Endothelial cell (in vitro differentiated cells): ENCODE results near the gene CBLIF. TPM values are rescaled to one million over a fixed set of nuclear protein-coding genes. Genes with fewer than 3 reads are reported as not detected.
"Not testable (repeated sequence)": the region's sequence is repeated elsewhere in the genome, so short reads cannot be mapped to it uniquely, and the experiment has no call there.

ENCODE experiments used
- DNase-seq: peaks from one replicate; pipeline ENCODE4 v3.0.0; 2021; ENCODE audit warnings: low spot score
- H3K27ac Mint-ChIP-seq: one replicate; pipeline ENCODE4 v1.8.0; 2021; ENCODE audit warnings: mixed read lengths, inconsistent platforms; ENCODE audit not compliant: unreplicated experiment
- H3K27me3 Mint-ChIP-seq: one replicate; pipeline ENCODE4 v1.8.0; 2021; ENCODE audit warnings: mild to moderate bottlenecking, moderate library complexity, mixed read lengths, inconsistent platforms; ENCODE audit not compliant: unreplicated experiment
- H3K36me3 Mint-ChIP-seq: one replicate; pipeline ENCODE4 v1.8.0; 2021; ENCODE audit warnings: mild to moderate bottlenecking, low read depth, mixed read lengths, inconsistent platforms; ENCODE audit not compliant: unreplicated experiment
- H3K4me1 Mint-ChIP-seq: one replicate; pipeline ENCODE4 v1.8.0; 2021; ENCODE audit warnings: mild to moderate bottlenecking, mixed read lengths, inconsistent platforms; ENCODE audit not compliant: unreplicated experiment
- H3K4me3 Mint-ChIP-seq: one replicate; pipeline ENCODE4 v1.8.0; 2021; ENCODE audit warnings: mild to moderate bottlenecking, mixed read lengths, inconsistent platforms; ENCODE audit not compliant: unreplicated experiment
- H3K9me3 Mint-ChIP-seq: one replicate; pipeline ENCODE4 v1.8.0; 2021; ENCODE audit warnings: mixed read lengths, inconsistent platforms; ENCODE audit not compliant: unreplicated experiment
- total RNA-seq: library from RNA; stranded (reverse); fragmentation: NEBNext Ultra II Directional; extraction: Animal tissue kit (Norgen Biotek cat#: 25700); gene quantifications from one replicate; pipeline ENCODE4 v1.2.1, GENCODE V29; 2021; ENCODE audit not compliant: unreplicated experiment
- TF ChIP-seq, protein P1 (sequence below): fragments of 200-600 bp; sonication (generic); IDR thresholded peaks from one replicate; pipeline ENCODE4 v1.5.0; 2021; ENCODE audit warnings: antibody characterized with exemption; ENCODE audit not compliant: unreplicated experiment

The CBLIF gene
- total RNA-seq, 1 donor from 2014 or later: not detected

DNA sequence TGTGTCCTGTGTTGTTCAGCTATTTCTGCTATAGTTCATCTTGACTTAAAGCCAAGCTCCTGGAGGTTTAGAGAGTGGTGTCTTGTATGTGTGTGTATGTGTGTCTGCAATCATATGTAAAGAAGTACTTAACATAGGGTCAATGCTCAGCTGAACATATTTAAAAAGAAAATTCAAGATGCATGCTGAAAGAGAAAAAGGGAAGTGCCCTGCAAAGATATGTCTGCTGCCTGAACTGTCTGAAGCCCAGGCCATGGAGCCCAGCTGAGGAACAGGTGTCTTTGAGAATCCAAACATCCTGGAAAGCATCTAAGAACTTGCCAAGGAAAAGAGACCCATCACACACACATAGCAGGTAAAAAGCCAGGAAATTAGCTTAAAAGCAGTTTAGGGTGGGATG lies 14.4 kb upstream of the CBLIF start:
- peaks cover 7% of the 10 kb centered on the region for H3K4me1 Mint-ChIP-seq
- TF ChIP-seq, protein P1, sequence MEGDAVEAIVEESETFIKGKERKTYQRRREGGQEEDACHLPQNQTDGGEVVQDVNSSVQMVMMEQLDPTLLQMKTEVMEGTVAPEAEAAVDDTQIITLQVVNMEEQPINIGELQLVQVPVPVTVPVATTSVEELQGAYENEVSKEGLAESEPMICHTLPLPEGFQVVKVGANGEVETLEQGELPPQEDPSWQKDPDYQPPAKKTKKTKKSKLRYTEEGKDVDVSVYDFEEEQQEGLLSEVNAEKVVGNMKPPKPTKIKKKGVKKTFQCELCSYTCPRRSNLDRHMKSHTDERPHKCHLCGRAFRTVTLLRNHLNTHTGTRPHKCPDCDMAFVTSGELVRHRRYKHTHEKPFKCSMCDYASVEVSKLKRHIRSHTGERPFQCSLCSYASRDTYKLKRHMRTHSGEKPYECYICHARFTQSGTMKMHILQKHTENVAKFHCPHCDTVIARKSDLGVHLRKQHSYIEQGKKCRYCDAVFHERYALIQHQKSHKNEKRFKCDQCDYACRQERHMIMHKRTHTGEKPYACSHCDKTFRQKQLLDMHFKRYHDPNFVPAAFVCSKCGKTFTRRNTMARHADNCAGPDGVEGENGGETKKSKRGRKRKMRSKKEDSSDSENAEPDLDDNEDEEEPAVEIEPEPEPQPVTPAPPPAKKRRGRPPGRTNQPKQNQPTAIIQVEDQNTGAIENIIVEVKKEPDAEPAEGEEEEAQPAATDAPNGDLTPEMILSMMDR: no peak
- peaks cover 1% of the 10 kb centered on the region for H3K27me3 Mint-ChIP-seq
- no peak for DNase-seq
- H3K9me3 Mint-ChIP-seq: no peaks in the 10 kb centered on the region
- H3K36me3 Mint-ChIP-seq: no peaks in the 10 kb centered on the region
- H3K27ac Mint-ChIP-seq: no peak overlapping the region
- H3K4me3 Mint-ChIP-seq: no peak overlapping the region

DNA sequence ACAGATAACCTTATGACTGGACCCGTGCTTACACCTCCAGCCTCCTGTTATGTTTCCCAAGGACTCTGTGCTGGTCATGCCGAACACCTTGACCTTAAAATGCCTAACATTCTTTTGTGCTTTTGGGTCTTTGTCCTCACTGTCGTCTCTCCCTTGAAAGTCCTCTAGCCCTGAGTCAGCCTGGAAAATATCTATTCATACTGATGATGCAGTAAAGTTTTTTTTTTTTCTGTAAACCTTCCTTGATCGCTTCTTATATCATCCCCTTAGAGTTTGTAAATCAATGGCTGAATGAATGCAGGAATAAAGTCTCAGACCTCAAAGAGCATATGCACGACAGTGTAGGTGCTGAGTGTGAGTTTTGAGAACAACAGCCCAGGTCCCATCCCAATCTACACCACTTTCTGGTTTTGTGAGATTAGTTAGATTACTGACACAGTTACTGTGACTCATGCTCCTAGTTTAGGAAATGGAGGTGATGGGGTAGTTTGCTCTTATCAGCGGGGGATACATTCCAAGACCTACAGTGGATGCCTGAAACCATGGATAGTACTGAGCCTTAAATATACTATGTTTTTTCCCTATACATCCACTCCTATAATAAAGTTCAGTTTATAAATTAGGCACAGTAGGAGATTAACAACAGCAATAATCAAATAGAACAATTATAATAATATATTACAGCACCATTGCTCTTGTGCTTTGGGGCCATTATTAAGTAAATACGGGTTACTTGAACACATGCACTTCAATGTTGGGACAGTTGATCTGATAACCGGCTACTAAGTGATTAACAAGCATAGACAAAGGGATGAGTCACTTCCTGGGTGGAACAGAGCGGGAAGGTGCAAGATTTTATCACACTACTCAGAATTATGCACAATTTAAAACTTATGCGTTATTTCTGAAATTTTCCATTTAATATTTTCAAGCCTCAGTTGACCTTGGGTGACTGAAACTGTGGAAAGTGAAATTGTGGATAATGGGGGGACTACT lies 12.4 kb upstream of the CBLIF start:
- no peak overlapping the region for H3K27ac Mint-ChIP-seq
- DNase-seq: no peak
- peaks cover 1% of the 10 kb centered on the region for H3K27me3 Mint-ChIP-seq

DNA sequence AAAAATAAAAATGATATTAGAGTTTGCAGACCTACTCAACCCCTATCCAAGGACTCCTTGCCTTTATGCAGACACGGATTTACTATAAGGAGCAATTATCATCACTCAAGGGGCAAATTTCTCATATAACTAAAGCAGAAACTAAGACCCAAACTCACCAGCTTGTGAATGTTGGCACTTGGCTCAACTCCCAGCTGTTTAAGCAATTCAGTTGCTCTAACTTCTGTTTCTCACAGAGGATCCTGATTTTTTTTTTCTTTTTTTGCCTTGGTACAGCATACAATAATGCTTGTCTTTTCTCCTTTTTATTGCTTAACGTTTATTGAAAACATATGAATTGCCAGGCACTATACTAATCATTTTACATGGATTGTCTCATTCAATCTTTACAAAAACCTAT lies 9.6 kb upstream of the CBLIF start:
- Mint-ChIP-seq H3K4me1 (peaks cover 7% of the 10 kb centered on the region), H3K9me3 (no peaks in the 10 kb centered on the region), H3K36me3 (no peaks in the 10 kb centered on the region), H3K27ac (no peak overlapping the region), H3K27me3 (peaks cover 1% of the 10 kb centered on the region), H3K4me3 (no peak overlapping the region)
- TF ChIP-seq, protein P1: no peak
- no peak for DNase-seq

More for the DNA sequence above, 12.4 kb upstream of the CBLIF start:
- Mint-ChIP-seq H3K4me1 (peaks cover 7% of the 10 kb centered on the region), H3K36me3 (no peaks in the 10 kb centered on the region), H3K9me3 (no peaks in the 10 kb centered on the region), H3K4me3 (no peak overlapping the region)
- TF ChIP-seq, protein P1: no peak

DNA sequence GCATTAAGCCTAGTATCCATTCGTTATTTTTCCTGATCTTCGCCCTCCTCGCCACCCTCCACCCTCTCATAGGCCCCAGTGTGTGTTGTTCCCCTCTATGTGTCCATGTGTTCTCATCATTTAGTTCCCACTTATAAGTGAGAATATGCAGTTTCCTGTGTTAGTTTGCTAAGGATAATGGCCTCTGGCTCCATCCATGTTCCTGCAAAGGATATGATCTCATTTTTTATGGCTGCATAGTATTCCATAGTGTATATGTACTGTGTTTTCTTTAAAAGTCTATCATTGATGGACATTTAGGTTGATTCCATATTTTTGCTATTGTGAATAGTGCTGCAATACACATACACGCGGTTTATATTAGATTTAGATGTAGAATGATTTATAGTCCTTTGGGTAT lies 6.1 kb upstream of the CBLIF start:
- not testable (repeated sequence) for H3K27ac Mint-ChIP-seq, H3K4me3 Mint-ChIP-seq, H3K36me3 Mint-ChIP-seq, H3K9me3 Mint-ChIP-seq, DNase-seq, H3K27me3 Mint-ChIP-seq, H3K4me1 Mint-ChIP-seq

DNA sequence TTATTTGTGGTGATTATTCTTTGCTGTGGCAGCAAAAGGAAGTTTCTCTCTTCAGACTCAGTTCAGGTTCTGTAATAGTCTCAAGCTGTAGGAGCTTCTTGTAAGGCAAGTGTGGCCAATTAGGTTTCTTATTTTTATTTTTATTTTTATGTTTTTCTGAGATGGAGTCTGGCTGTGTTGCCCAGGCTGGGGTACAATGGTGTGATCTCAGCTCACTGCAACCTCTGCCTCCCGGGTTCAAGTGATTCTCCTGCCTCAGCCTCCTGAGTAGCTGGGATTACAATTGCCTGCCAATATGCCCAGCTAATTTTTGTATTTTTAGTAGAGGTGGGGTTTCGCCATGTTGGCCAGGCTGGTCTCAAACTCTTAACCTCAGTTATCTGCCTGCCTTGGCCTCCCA lies 4.3 kb upstream of the CBLIF start:
- not testable (repeated sequence) for H3K27ac Mint-ChIP-seq, H3K9me3 Mint-ChIP-seq, DNase-seq, H3K4me3 Mint-ChIP-seq, H3K36me3 Mint-ChIP-seq, H3K4me1 Mint-ChIP-seq, H3K27me3 Mint-ChIP-seq

DNA sequence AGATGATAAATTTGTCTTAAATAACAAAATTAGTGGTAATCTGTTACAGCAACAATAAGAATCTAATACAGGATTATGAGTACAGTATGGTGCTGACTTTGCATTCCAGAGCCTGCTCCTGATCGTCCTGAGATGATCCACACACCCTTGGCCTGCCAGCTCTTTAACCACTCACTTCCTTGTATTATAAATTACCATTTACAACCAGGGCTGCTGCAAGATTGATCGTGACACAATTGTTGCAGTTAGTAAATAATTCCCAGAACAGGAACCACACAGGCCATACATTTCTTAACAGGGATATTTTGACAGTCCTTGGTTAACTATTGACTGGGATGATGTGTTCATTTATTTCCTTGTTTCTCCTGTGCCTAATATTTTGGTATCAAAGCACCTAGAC lies 3.8 kb upstream of the CBLIF start:
- no peak for DNase-seq
- peaks cover 1% of the 10 kb centered on the region for H3K27me3 Mint-ChIP-seq

DNA sequence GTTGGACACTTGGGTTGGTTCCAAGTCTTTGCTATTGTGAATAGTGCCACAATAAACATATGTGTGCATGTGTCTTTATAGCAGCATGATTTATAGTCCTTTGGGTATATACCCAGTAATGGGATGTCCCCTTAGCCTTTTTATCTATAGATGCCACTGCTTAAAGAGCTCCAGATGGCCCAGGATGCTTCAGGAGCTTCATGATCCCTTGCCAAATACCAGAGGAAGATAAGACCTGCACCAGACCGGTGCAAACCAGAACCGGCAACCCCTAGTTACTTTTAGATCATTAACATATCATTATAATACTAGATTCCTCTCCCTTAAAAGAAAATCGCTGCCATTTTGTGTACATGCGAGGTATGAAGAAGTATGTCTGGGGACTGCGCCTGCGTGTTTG lies 3.1 kb upstream of the CBLIF start:
- not testable (repeated sequence) for H3K9me3 Mint-ChIP-seq, DNase-seq, H3K27me3 Mint-ChIP-seq, H3K27ac Mint-ChIP-seq, H3K4me1 Mint-ChIP-seq, H3K36me3 Mint-ChIP-seq, H3K4me3 Mint-ChIP-seq

More for the DNA sequence above, 3.8 kb upstream of the CBLIF start:
- Mint-ChIP-seq H3K9me3 (no peaks in the 10 kb centered on the region), H3K27ac (no peak overlapping the region), H3K4me1 (no peaks in the 10 kb centered on the region), H3K36me3 (no peaks in the 10 kb centered on the region), H3K4me3 (no peak overlapping the region)
- TF ChIP-seq, protein P1: no peak
